Endothelial cell of coronary artery (primary cell): ENCODE measurements around the gene CDC42EP1. TPM values are rescaled to one million over a fixed set of nuclear protein-coding genes. Genes with fewer than 3 reads are reported as not detected.

Experiments
- total RNA-seq: library from RNA; depleted of rRNA; stranded (reverse); fragments of >200 nt; gene quantifications from 2 replicates; pipeline ENCODE4 v1.2.3, GENCODE V29; 2014

The CDC42EP1 gene
- 16.5 and 23.1 TPM in 2 replicates for total RNA-seq

DNA sequence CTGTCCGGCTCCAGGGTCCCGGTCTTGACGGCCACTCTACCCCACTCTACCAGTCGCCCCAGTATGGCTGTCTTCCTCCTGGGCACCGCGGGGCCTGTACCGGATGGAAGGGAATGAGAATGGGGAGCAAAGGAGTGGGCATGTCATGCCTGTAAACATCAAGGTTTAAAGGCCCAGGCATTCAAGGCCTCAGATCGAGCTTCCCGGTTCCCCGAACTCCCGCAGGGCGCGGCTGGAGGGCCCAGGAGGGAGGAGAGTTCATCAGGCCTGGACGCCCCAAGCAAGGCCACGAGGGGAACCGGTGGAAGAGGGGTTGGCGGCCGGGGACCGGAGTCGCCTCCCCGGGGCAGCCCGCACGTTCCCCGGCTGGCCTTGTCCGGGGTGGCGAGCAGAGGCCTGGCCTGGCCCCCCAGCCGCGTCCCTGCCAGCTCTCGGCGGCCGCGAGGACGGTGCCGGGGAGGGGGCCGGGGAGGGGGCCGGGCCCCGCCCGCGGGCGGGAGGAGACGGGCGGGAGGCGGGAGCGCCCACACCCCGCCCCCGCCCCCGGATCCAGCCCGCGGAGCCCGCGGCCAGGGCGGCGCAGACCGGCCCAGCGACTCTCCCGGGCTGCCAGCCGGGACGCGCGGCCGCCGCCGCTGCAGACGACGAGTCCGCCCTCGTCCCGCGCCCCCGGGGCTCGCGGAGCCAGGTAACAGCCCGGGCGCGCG, at the start of gene CDC42EP1:
TSS of gene CDC42EP1 (plus strand) at position 580 of the 707 bp plus-strand sequence. CDS start 5,870 bp downstream, outside the sequence.

DNA sequence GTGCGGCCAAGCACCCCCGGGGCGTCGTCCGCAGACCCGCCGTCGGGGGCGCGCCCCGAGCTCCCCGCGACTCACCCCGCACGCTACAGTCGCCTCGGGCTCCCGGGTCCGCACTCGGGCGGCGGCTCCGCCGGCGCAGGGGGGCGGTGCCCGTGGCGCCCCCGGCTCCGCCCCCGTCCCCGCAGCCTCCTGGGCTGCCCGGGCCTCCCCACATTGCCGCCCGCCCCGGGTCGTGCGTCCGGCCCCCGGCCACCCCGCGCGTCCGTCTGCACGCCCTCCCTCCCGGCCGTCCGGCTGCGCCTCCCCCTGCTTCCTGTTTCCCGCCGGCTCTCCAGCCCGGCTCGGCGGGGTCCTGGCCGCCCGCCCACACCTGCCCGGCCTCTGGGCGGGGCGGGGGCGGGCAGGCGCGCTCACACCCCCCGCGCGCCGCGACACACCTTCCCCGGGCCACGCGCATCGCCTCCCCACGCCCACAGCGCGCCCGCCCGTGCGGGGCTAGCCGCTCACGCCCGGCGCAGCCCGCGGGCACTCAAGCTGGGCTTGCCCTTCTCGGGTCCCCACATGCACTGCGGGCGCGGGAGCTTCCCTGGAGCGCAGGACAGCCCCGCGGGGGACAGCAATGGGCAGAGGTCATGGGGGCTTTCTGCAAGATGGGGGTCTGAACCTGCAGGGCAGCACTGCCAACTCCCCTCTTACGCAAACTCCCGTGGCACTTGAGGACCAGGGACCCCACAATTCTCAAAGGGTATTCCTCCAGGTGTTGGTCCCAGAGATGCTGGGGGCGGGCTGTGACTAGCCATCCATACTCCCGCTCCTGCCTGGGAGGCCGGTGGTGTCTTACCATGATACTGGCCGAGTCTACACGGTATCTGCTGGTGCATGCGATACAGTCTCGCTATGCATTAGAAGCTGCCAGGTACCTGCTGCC, 40.7 kb upstream of the CDC42EP1 start, which contains the start of gene CARD10:
TSS of gene CARD10 (minus strand) at position 148 of the 928 bp plus-strand sequence. CDS start 215 bp downstream, outside the sequence.

DNA sequence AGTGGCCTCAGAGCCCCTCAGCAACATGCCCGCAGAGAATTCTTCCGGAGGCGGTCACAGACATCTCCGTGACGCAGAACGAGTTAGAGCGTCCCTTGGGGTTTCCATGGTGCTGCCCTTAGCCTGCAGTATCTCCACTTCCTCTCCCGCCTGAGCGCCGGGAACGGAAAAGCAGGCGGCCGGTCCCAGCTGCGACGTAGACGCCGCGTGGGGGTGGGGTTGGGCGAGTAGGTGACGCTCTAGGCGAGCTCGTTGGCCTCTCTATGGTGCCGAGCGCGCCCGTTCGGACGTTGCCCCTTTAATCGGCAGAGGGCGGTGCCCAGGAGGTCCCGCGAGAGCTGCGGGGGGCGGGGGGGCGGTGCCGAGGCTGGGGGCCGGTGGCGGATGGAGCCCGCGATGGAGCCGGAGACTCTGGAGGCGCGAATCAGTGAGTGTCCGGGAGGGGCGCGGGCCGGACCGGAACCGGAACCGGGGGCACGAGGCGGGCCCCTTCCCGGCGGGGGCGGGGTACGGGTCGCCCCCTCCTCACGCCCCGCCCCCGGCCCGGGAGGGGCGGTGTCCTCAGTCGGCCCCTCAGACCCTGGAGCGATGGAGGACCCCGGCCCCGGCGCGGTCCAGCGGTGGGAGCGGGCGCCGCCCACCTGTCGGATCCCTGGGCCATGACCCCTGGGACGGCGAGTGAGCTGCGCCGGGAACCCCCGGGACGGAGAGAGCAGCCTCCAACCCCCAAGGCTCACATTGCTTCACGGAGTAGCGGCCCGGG, 48.4 kb downstream of the CDC42EP1 start, which contains the start of gene GGA1:
TSS of gene GGA1 (plus strand) at position 358 of the 763 bp plus-strand sequence. CDS start at position 385, 27 bp downstream.

Other genes with a start within 250 kb of the CDC42EP1 start
- gene ELFN2, start 133.0 kb upstream of the CDC42EP1 start, total RNA-seq: 0.09 and 0.47 TPM in 2 replicates
- 73.4 and 104 TPM in 2 replicates for gene MFNG, start 74.1 kb upstream of the CDC42EP1 start, total RNA-seq
- gene CARD10, start 41.1 kb upstream of the CDC42EP1 start, total RNA-seq: 39.0 and 52.6 TPM in 2 replicates
- gene LGALS2, start 19.6 kb downstream of the CDC42EP1 start, total RNA-seq: not detected in 2 replicates
- gene GGA1, start 48.4 kb downstream of the CDC42EP1 start, total RNA-seq: 29.3 and 44.0 TPM in 2 replicates
- gene SH3BP1, start 79.2 kb downstream of the CDC42EP1 start, total RNA-seq: 0.54 and 2.5 TPM in 2 replicates
- gene PDXP, start 98.2 kb downstream of the CDC42EP1 start, total RNA-seq: 7.2 and 7.4 TPM in 2 replicates
- gene LGALS1, start 115.2 kb downstream of the CDC42EP1 start, total RNA-seq: 7,806 and 8,155 TPM in 2 replicates
- gene NOL12, start 125.9 kb downstream of the CDC42EP1 start, total RNA-seq: 26.7 and 37.4 TPM in 2 replicates
- gene TRIOBP, start 136.6 kb downstream of the CDC42EP1 start, total RNA-seq: 82.5 and 105 TPM in 2 replicates
- gene GCAT, start 247.5 kb downstream of the CDC42EP1 start, total RNA-seq: 18.5 and 31.3 TPM in 2 replicates